ENCODE results near the gene CYP19A1.

The CYP19A1 gene

GRCh38 chr15:51323749-51324148 is 14.6 kb downstream of the CYP19A1 start:
- no peak for DNase-seq (ENCODE audit: low spot score)

- DNase-seq (ENCODE audit: low spot score), result no peak
These were observed 15.6 kb downstream of the CYP19A1 start for GRCh38 chr15:51322621-51323296.

GRCh38 chr15:51321316-51321715 is 17.1 kb downstream of the CYP19A1 start:
- no peak for DNase-seq (ENCODE audit: low spot score)

- no peak for DNase-seq (ENCODE audit: low spot score)
These were observed 17.6 kb downstream of the CYP19A1 start for GRCh38 chr15:51320843-51321242.

GRCh38 chr15:51319539-51319938 is 18.9 kb downstream of the CYP19A1 start:
- DNase-seq (ENCODE audit: low spot score), result no peak

GRCh38 chr15:51318382-51319150 is 19.8 kb downstream of the CYP19A1 start:
- DNase-seq (ENCODE audit: low spot score), result peak; percentile 34

- no peak for DNase-seq (ENCODE audit: low spot score)
These were observed 21.8 kb downstream of the CYP19A1 start for GRCh38 chr15:51316636-51317035.

GRCh38 chr15:51315726-51316125 is 22.7 kb downstream of the CYP19A1 start:
- no peak for DNase-seq (ENCODE audit: low spot score)

GRCh38 chr15:51314391-51315337 is 23.7 kb downstream of the CYP19A1 start:
- DNase-seq (ENCODE audit: low spot score), result no peak

- no peak for DNase-seq (ENCODE audit: low spot score)
These were observed 24.6 kb downstream of the CYP19A1 start for GRCh38 chr15:51313644-51314280.

- DNase-seq (ENCODE audit: low spot score), result no peak
These were observed 25.4 kb downstream of the CYP19A1 start for GRCh38 chr15:51313074-51313393.

- DNase-seq (ENCODE audit: low spot score), result no peak
These were observed 26.0 kb downstream of the CYP19A1 start for GRCh38 chr15:51312166-51313073.

- DNase-seq (ENCODE audit: low spot score), result no peak
These were observed 26.9 kb downstream of the CYP19A1 start for GRCh38 chr15:51311510-51311909.

- DNase-seq (ENCODE audit: low spot score), result no peak
These were observed 28.3 kb downstream of the CYP19A1 start for GRCh38 chr15:51310064-51310463.

GRCh38 chr15:51307811-51308210 is 30.6 kb downstream of the CYP19A1 start:
- DNase-seq (ENCODE audit: low spot score), result peak; percentile 43

GRCh38 chr15:51307325-51307724 is 31.1 kb downstream of the CYP19A1 start:
- DNase-seq (ENCODE audit: low spot score), result no peak

GRCh38 chr15:51303462-51303980 is 34.9 kb downstream of the CYP19A1 start:
- DNase-seq (ENCODE audit: low spot score), result no peak

GRCh38 chr15:51302480-51302879 is 35.9 kb downstream of the CYP19A1 start:
- DNase-seq (ENCODE audit: low spot score), result no peak

- DNase-seq (ENCODE audit: low spot score), result peak; percentile 80
These were observed 39.0 kb downstream of the CYP19A1 start for GRCh38 chr15:51299187-51300015.

GRCh38 chr15:51298620-51299019 is 39.8 kb downstream of the CYP19A1 start:
- no peak for DNase-seq (ENCODE audit: low spot score)

Data from pons (tissue), 1 donor.